Prostate gland (tissue), 2 donors: ENCODE results near the gene ARHGAP26. TPM values are rescaled to one million over a fixed set of nuclear protein-coding genes. Genes with fewer than 3 reads are reported as not detected.
A peak's percentile ranks its signal among the peaks of the same experiment; 100 is the strongest.

ENCODE experiments used
- DNase-seq: peaks from one replicate; pipeline ENCODE4 v3.0.0-alpha.2; 2019; ENCODE audit warnings: low spot score
- H3K27ac ChIP-seq, 2 donors: fragments of 200-600 bp; sonication (generic); 2 replicates each; pipeline ENCODE4 v1.5.1; 2017 to 2019
- H3K27me3 ChIP-seq: fragments of 200-600 bp; sonication (generic); replicated peaks from 2 replicates; pipeline ENCODE4 v1.5.1; 2019; ENCODE audit not compliant: insufficient read depth
- H3K36me3 ChIP-seq, 2 donors: fragments of 200-600 bp; sonication (generic); 1 replicate in 1 of 2; 2 replicates in 1 of 2; pipeline versions ENCODE4 v1.5.1 to v1.8.1; 2017 to 2019
- H3K4me1 ChIP-seq: fragments of 200-600 bp; sonication (generic); replicated peaks from 2 replicates; pipeline ENCODE4 v1.5.1; 2019
- H3K4me3 ChIP-seq, 2 donors: fragments of 200-600 bp; sonication (generic); 2 replicates each; pipeline ENCODE4 v1.5.1; 2017 to 2019
- H3K9me3 ChIP-seq: fragments of 200-600 bp; sonication (generic); 2 replicates; pipeline ENCODE4 v1.5.1; 2017
- CTCF ChIP-seq, 4 experiments: fragments of 200-600 bp in 2 of 4; fragments of 450-650 bp in 2 of 4; sonication (generic) in 2 of 4; IDR thresholded peaks; 1 replicate in 3 of 4; 2 replicates in 1 of 4; pipeline ENCODE4 v1.5.1; 2016 to 2019; ENCODE audit warnings: antibody characterized with exemption in 4 of 4, mild to moderate bottlenecking in 2 of 4, moderate library complexity in 2 of 4
- POLR2A ChIP-seq: fragments of 450-650 bp; IDR thresholded peaks from one replicate; pipeline ENCODE4 v1.6.1; 2016; ENCODE audit warnings: antibody characterized with exemption, mild to moderate bottlenecking
- POLR2AphosphoS5 ChIP-seq: sonication (generic); formaldehyde crosslinking; IDR thresholded peaks from one replicate; pipeline ENCODE4 v1.6.1; 2017; ENCODE audit warnings: antibody characterized with exemption
- WGBS: methylation state at CpG from one replicate; pipeline ENCODE4 v1.1.5; 2018; 5-methylcytosine and 5-hydroxymethylcytosine counted together
- intact Hi-C: fragments of 100-400 bp; cut with DNase I; formaldehyde crosslinking; loops from one replicate; pipeline ENCODE4 v1.14.2; 2022
- total RNA-seq, 2 donors: library from RNA; depleted of rRNA; stranded (reverse); fragments of >200 nt; gene quantifications; one replicate each; pipeline ENCODE4 v1.1.0, GENCODE V29; 2016

Gene ARHGAP26
- total RNA-seq, 2 donors from 2014 or later = 11.7 to 39.8 TPM

GRCh38 chr5:142748568-142749249, 21.5 kb upstream of the ARHGAP26 start:
- Histone ChIP-seq H3K27ac (no peak overlapping the region), H3K36me3 (no peaks in the 10 kb centered on the region), H3K27me3 (no peaks in the 10 kb centered on the region), H3K4me1 (peaks cover 8% of the 10 kb centered on the region), H3K4me3 (no peak overlapping the region), H3K9me3 (no peaks in the 10 kb centered on the region)
- intact Hi-C loops = no loop called here
- 93% methylated on average over 2 of the region's 2 CpGs for WGBS
- TF ChIP-seq CTCF (IDR thresholded peaks at IDR 0.05) = peak in 3 of 4 experiments; percentile 45 to 64 (median 55)
- TF ChIP-seq POLR2A = no peak
- peak; percentile 5 for TF ChIP-seq POLR2AphosphoS5
- DNase-seq = peak; percentile 59

GRCh38 chr5:142749321-142749720, 20.9 kb upstream of the ARHGAP26 start:
- Histone ChIP-seq H3K9me3 (no peaks in the 10 kb centered on the region), H3K27me3 (no peaks in the 10 kb centered on the region), H3K27ac (no peak overlapping the region), H3K4me3 (no peak overlapping the region), H3K36me3 (no peaks in the 10 kb centered on the region), H3K4me1 (peaks cover 8% of the 10 kb centered on the region)
- no peak for DNase-seq
- intact Hi-C loops = no loop called here
- WGBS = 83% methylated on average over 3 of the region's 3 CpGs
- TF ChIP-seq POLR2A (no peak), CTCF (IDR thresholded peaks at IDR 0.05) (no peak), POLR2AphosphoS5 (no peak)

- Histone ChIP-seq H3K4me1 (peaks cover 8% of the 10 kb centered on the region), H3K27me3 (no peaks in the 10 kb centered on the region), H3K27ac (peak overlapping the region; percentile 67 to 73), H3K36me3 (no peaks in the 10 kb centered on the region), H3K4me3 (no peak overlapping the region), H3K9me3 (no peaks in the 10 kb centered on the region)
- peak; percentile 84 for DNase-seq
- peak; percentile 88 for TF ChIP-seq POLR2AphosphoS5
- TF ChIP-seq CTCF (IDR thresholded peaks at IDR 0.05) = no peak
- TF ChIP-seq POLR2A = no peak
- intact Hi-C loops = no loop called here
- WGBS = 10% methylated on average over 3 of the region's 3 CpGs
These were observed 17.0 kb upstream of the ARHGAP26 start for GRCh38 chr5:142753116-142753631.

- DNase-seq = no peak
- peak overlapping the region; percentile 67 to 73 for H3K27ac ChIP-seq
- 96% methylated on average over 3 of the region's 3 CpGs for WGBS
These were observed 16.1 kb upstream of the ARHGAP26 start for GRCh38 chr5:142754031-142754430.

More at GRCh38 chr5:142754031-142754430, 16.1 kb upstream of the ARHGAP26 start:
- no peaks in the 10 kb centered on the region for H3K27me3 ChIP-seq
- no peak for TF ChIP-seq POLR2A
- no peak for TF ChIP-seq CTCF (IDR thresholded peaks at IDR 0.05)
- TF ChIP-seq POLR2AphosphoS5 = no peak
- H3K4me1 ChIP-seq = peaks cover 8% of the 10 kb centered on the region
- no peak overlapping the region for H3K4me3 ChIP-seq
- H3K36me3 ChIP-seq = no peaks in the 10 kb centered on the region
- intact Hi-C loops = no loop called here
- no peaks in the 10 kb centered on the region for H3K9me3 ChIP-seq
